Choroid plexus epithelial cell (primary cell): ENCODE data around the gene CARD10.
A peak's percentile ranks its signal among the peaks of the same experiment; 100 is the strongest.

ENCODE experiments used
- DNase-seq: peaks from one replicate; pipeline ENCODE4 v3.0.0-alpha.2; 2010; ENCODE audit warnings: low read depth
- H3K4me3 ChIP-seq: 2 replicates; pipeline ENCODE4 v1.5.1; 2011; ENCODE audit warnings: low read depth, mild to moderate bottlenecking, control low read depth, low read length, moderate library complexity
- CTCF ChIP-seq: conservative IDR thresholded peaks from 2 replicates; pipeline ENCODE4 v1.5.1; 2011; ENCODE audit warnings: low read depth, mild to moderate bottlenecking, control low read depth, inconsistent platforms, low read length, moderate library complexity

The CARD10 gene, protein sequence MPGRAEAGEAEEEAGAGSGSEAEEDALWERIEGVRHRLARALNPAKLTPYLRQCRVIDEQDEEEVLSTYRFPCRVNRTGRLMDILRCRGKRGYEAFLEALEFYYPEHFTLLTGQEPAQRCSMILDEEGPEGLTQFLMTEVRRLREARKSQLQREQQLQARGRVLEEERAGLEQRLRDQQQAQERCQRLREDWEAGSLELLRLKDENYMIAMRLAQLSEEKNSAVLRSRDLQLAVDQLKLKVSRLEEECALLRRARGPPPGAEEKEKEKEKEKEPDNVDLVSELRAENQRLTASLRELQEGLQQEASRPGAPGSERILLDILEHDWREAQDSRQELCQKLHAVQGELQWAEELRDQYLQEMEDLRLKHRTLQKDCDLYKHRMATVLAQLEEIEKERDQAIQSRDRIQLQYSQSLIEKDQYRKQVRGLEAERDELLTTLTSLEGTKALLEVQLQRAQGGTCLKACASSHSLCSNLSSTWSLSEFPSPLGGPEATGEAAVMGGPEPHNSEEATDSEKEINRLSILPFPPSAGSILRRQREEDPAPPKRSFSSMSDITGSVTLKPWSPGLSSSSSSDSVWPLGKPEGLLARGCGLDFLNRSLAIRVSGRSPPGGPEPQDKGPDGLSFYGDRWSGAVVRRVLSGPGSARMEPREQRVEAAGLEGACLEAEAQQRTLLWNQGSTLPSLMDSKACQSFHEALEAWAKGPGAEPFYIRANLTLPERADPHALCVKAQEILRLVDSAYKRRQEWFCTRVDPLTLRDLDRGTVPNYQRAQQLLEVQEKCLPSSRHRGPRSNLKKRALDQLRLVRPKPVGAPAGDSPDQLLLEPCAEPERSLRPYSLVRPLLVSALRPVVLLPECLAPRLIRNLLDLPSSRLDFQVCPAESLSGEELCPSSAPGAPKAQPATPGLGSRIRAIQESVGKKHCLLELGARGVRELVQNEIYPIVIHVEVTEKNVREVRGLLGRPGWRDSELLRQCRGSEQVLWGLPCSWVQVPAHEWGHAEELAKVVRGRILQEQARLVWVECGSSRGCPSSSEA

GRCh38 chr22:37519268-37520195 lies at the start of gene CARD10:
Gene CARD10 (minus strand): TSS chr22:37519415. CDS start chr22:37519200, 215 bp downstream.
- peak within 1 kb of the TSS; percentile 68 for H3K4me3 ChIP-seq
- TF ChIP-seq CTCF, result no peak
- DNase-seq, result no peak

DNA sequence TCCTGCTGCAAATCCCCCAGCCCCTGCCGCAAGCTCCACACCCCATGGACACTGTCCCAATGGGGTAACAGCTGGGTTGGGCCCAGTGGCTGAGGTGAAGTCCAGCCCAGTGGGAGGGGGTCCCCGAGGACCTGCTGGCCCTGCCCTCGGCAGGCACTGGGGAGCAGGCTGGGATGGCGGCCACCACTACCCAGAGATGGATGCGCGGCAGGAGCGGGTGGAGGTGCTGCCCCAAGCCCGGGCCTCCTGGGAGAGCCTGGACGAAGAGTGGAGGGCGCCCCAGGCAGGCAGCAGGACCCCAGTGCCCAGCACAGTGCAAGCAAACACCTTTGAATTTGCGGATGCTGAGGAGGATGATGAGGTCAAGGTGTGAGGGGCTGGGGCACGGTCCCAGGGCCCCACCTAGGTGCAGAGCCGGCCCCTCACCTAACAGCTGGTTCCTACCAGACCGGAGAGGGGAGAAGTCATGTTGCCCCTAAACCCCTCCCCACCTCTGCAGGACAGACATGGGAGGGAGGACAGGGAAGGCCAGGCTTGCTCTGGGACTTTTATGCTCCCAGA lies 49.3 kb upstream of the CARD10 start:
- no peak for TF ChIP-seq CTCF
- no peak for DNase-seq
- H3K4me3 ChIP-seq, result no peak overlapping the region

DNA sequence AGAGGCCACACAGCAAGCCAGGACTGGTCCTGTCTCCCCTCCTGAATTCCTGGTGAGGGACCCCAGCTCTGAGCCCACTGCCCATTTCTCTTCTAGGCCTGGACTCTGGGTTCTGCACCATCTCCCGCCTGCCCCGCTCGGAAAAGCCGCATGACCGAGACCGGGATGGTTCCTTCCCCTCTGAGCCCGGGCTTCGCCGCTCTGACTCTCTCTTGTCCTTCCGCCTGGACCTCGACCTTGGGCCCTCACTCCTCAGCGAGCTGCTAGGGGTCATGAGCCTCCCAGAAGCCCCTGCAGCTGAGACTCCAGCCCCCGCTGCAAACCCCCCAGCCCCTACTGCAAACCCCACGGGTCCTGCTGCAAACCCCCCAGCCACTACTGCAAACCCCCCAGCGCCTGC lies 48.8 kb upstream of the CARD10 start:
- H3K4me3 ChIP-seq, result no peak overlapping the region
- no peak for DNase-seq
- no peak for TF ChIP-seq CTCF

DNA sequence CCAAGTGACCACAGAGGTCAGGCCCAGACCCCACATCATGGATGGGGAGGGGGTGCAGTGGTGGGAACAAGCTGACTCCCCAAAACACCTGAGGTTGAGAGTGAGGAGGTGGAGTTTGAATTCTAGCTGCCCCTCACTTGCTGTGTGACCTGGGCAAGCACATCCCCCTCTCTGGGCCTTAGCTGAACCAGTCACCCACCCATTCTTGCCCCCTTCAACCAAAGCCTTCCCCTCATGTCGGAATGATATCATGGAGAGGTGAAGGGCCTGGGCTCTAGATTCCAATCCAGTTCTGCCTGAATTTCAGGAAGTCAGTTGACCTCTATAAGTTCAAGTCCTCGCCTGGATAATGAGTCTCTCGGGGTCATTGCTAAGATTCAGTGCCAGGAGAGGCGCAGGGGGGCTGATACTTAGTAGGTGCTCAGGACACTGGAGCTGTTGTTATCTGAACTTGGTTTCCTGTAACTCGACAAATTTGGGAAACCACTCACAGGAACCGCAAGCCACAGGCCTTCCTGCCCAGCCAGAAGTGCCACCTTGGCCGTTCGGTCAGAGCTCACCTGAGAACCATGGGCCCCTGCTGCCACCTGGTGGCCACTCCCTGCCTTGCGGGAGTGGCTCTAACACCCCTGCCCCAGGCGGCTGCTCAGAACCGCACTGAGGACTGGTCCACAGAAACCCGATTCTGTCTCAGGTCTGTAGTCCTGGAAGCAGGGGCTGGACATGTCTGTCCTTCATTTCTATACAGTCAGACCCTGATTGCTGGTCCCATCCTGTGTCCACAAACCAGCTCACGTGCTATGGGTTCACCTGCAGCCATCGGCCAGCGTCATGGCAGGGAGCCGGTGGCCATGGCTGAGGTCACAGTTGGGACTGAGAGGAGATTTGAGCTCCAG lies 47.9 kb upstream of the CARD10 start:
- peak; percentile 72 for DNase-seq
- peak; percentile 90 for TF ChIP-seq CTCF
- no peak overlapping the region for H3K4me3 ChIP-seq

- TF ChIP-seq CTCF, result no peak
- H3K4me3 ChIP-seq, result no peak overlapping the region
- no peak for DNase-seq
These were observed 47.2 kb upstream of the CARD10 start for GRCh38 chr22:37566329-37566837.
